Astrocyte of the spinal cord (primary cell): Measurements from ENCODE around the gene HMGCLL1.

ENCODE experiments used
- DNase-seq: peaks from one replicate; pipeline ENCODE4 v3.0.0; 2011; ENCODE audit warnings: low read depth, low spot score
- H3K4me3 ChIP-seq: 2 replicates; pipeline ENCODE4 v1.5.1; 2011; ENCODE audit warnings: low read depth, mild to moderate bottlenecking, low read length, moderate library complexity
- CTCF ChIP-seq: IDR thresholded peaks from 2 replicates; pipeline ENCODE4 v1.5.1; 2012; ENCODE audit warnings: low read depth, mild to moderate bottlenecking, low read length, inconsistent platforms
- in situ Hi-C: cut with HindIII; loops from 2 replicates; pipeline ENCODE4 v1.10.0; 2017; ENCODE audit warnings: low sequenced_read_pairs

The HMGCLL1 gene

DNA sequence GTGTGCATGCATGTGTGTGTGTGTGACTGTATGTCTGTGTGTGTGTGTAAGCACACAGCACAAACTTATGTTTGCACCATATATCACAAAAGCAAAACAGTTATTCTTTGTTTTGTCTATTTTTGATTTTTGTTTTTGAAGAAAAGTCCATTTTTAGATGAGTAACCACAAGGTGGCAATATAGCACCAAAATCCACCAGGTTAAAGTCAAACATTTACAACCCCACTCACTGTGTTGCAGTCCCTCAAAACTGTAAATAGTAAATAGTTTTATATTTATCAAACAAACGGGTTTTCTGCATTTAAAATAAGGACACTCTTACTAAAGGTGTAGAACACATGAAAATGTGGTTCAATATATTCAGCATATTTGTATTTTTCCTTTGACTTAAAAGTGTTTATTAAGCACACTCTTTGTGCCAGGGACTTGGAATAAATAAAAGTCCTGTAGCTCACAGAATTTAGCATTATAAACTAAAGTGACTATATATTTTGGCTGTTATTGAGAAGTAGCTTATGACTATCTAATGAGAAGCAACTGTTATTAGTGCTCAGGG lies 133.3 kb downstream of the HMGCLL1 start:
- peak; percentile 60 for DNase-seq
- no peak overlapping the region for H3K4me3 ChIP-seq
- in situ Hi-C loops, result no loop called here
- peak; percentile 37 for TF ChIP-seq CTCF

GRCh38 chr6:55443238-55444134 lies 135.5 kb downstream of the HMGCLL1 start:
- TF ChIP-seq CTCF, result no peak
- DNase-seq, result no peak
- in situ Hi-C loops, result no loop called here
- H3K4me3 ChIP-seq, result no peak overlapping the region

- no peak overlapping the region for H3K4me3 ChIP-seq
- no peak for DNase-seq
- in situ Hi-C loops, result no loop called here
Observed at GRCh38 chr6:55438203-55438602, 140.8 kb downstream of the HMGCLL1 start.

DNA sequence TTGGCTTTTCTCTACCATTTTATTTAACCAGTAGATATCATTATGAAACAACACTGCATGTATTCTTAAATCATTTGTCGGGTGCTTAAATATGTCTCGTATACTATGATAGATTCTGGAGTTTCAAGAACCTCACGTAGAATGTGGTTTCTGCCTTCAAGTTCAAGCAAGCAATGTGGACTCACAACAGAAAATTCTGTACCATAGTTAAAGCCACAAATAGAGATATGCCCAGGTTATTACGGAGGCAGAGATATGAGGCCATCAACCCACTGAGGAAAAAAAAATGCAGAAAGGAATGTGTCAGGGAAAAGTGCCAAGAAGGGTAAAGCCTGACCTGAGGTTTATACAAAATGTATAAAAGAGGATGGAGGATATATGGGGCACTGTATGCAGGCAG lies 141.9 kb downstream of the HMGCLL1 start:
- DNase-seq, result no peak
- no peak for TF ChIP-seq CTCF
- H3K4me3 ChIP-seq, result no peak overlapping the region
- in situ Hi-C loops, result no loop called here

More at GRCh38 chr6:55438203-55438602, 140.8 kb downstream of the HMGCLL1 start:
- no peak for TF ChIP-seq CTCF

- in situ Hi-C loops, result no loop called here
- peak; percentile 40 for DNase-seq
- TF ChIP-seq CTCF, result no peak
- H3K4me3 ChIP-seq, result no peak overlapping the region
Observed at GRCh38 chr6:55433446-55434130, 145.4 kb downstream of the HMGCLL1 start.

- TF ChIP-seq CTCF, result no peak
- DNase-seq, result no peak
- in situ Hi-C loops, result no loop called here
- H3K4me3 ChIP-seq, result no peak overlapping the region
Observed at GRCh38 chr6:55423933-55424332, 155.1 kb downstream of the HMGCLL1 start.
